SU-DHL-6 (cell line): ENCODE data around the gene SREBF1.

Source experiments
- H2AFZ ChIP-seq: fragments of 200-600 bp; sonication (generic); 2 replicates; pipeline ENCODE4 v1.6.1; 2014; ENCODE audit warnings: low read depth, mild to moderate bottlenecking, moderate library complexity, mixed read lengths, antibody characterized with exemption, low read length; ENCODE audit not compliant: severe bottlenecking
- H3F3A ChIP-seq: fragments of 200-600 bp; shearing (Covaris generic); 2 replicates; pipeline ENCODE4 v1.6.0; 2016; ENCODE audit warnings: antibody characterized with exemption, mild to moderate bottlenecking; ENCODE audit not compliant: insufficient read depth
- H3K27ac ChIP-seq: fragments of 200-600 bp; sonication (generic); 2 replicates; pipeline ENCODE4 v1.5.1; 2016; ENCODE audit warnings: low read depth, mild to moderate bottlenecking, low read length, moderate library complexity, mixed read lengths
- H3K27me3 ChIP-seq: fragments of 200-600 bp; sonication (generic), shearing (Covaris generic); 2 replicates; pipeline ENCODE4 v1.6.0; 2014; ENCODE audit warnings: mild to moderate bottlenecking, low read length
- H3K36me3 ChIP-seq: fragments of 200-600 bp; sonication (generic); 2 replicates; pipeline ENCODE4 v1.6.1; 2014; ENCODE audit warnings: mild to moderate bottlenecking, low read length, mixed read lengths
- H3K4me2 ChIP-seq: fragments of 300-600, 200-600 bp; shearing (Covaris generic), sonication (generic); 2 replicates; pipeline ENCODE4 v1.6.0; 2014; ENCODE audit warnings: low read length, low read depth, mild to moderate bottlenecking; ENCODE audit not compliant: poor library complexity, severe bottlenecking
- H3K4me3 ChIP-seq: fragments of 200-600 bp; sonication (generic); 2 replicates; pipeline ENCODE4 v1.5.1; 2014; ENCODE audit warnings: antibody characterized with exemption, low read length, mild to moderate bottlenecking, mixed read lengths; ENCODE audit not compliant: insufficient read depth, poor library complexity, severe bottlenecking
- H3K79me2 ChIP-seq: fragments of 200-600 bp; sonication (generic); 2 replicates; pipeline ENCODE4 v1.6.1; 2014; ENCODE audit warnings: mild to moderate bottlenecking, low read length, moderate library complexity; ENCODE audit not compliant: insufficient read depth
- H3K9ac ChIP-seq: fragments of 200-600 bp; sonication (generic); 2 replicates; pipeline ENCODE4 v1.7.0; 2014; ENCODE audit warnings: mild to moderate bottlenecking, low read length
- H3K9me2 ChIP-seq: fragments of 200-600 bp; sonication (generic); replicated peaks from 2 replicates; pipeline ENCODE4 v1.6.1; 2014; ENCODE audit warnings: low read length; ENCODE audit not compliant: insufficient read depth
- H3K9me3 ChIP-seq: fragments of 200-600 bp; sonication (generic); 2 replicates; pipeline ENCODE4 v1.6.1; 2014; ENCODE audit warnings: low read length, mixed read lengths; ENCODE audit not compliant: insufficient read depth
- H4K20me1 ChIP-seq: fragments of 200-600 bp; sonication (generic); 2 replicates; pipeline ENCODE4 v1.6.1; 2014; ENCODE audit warnings: low read depth, mild to moderate bottlenecking, antibody characterized with exemption, low read length, moderate library complexity, mixed read lengths
- EZH2phosphoT487 ChIP-seq: fragments of 200-600 bp; sonication (generic), shearing (Covaris generic); conservative IDR thresholded peaks from 2 replicates; pipeline ENCODE4 v1.6.1; 2018; ENCODE audit warnings: mild to moderate bottlenecking, antibody characterized with exemption, low read length, moderate library complexity, mixed read lengths
- TF ChIP-seq, protein P1 (sequence below): fragments of 200-600 bp; sonication (generic); IDR thresholded peaks from one replicate; pipeline ENCODE4 v1.5.1; 2017; ENCODE audit warnings: antibody characterized with exemption, mild to moderate bottlenecking, low read length, moderate library complexity; ENCODE audit not compliant: insufficient read depth, poor library complexity, severe bottlenecking

Gene SREBF1

DNA sequence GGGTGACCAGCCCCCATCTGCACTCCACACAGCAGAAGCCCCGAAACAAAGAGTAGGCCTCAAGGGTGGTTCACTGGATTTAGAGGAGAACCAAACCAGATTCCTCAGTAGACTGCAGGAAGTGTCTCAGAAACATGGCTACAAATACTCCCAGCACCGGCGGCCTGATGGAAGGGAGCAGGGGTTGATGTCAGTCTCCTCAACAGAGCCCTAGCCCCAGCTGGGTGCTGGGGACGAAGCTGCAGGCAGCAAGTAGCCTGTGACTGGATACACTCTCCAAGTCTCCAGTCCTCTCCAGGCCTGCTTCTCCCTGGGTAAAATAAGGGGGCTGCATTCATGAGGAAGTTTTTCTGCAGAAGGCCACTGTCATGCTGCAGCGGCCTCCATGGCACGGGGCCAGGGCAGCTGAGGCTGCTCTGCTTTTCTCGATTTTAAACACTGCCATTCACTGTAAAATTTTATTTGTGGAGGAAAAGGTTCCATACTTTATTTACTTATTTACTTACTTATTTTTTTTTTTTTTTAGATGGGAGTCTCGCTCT is 36.7 kb upstream of the SREBF1 start:
- Histone ChIP-seq H3F3A (no peaks in the 10 kb centered on the region), H3K4me3 (no peak overlapping the region), H4K20me1 (no peaks in the 10 kb centered on the region), H3K79me2 (no peaks in the 10 kb centered on the region), H3K36me3 (no peaks in the 10 kb centered on the region), H3K4me2 (no peak overlapping the region), H3K27ac (no peak overlapping the region), H3K27me3 (no peaks in the 10 kb centered on the region), H3K9ac (no peak overlapping the region), H2AFZ (no peak overlapping the region), H3K9me3 (no peaks in the 10 kb centered on the region), H3K9me2 (no peaks in the 10 kb centered on the region)
- no peak for TF ChIP-seq EZH2phosphoT487
- TF ChIP-seq, protein P1, sequence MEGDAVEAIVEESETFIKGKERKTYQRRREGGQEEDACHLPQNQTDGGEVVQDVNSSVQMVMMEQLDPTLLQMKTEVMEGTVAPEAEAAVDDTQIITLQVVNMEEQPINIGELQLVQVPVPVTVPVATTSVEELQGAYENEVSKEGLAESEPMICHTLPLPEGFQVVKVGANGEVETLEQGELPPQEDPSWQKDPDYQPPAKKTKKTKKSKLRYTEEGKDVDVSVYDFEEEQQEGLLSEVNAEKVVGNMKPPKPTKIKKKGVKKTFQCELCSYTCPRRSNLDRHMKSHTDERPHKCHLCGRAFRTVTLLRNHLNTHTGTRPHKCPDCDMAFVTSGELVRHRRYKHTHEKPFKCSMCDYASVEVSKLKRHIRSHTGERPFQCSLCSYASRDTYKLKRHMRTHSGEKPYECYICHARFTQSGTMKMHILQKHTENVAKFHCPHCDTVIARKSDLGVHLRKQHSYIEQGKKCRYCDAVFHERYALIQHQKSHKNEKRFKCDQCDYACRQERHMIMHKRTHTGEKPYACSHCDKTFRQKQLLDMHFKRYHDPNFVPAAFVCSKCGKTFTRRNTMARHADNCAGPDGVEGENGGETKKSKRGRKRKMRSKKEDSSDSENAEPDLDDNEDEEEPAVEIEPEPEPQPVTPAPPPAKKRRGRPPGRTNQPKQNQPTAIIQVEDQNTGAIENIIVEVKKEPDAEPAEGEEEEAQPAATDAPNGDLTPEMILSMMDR: no peak

DNA sequence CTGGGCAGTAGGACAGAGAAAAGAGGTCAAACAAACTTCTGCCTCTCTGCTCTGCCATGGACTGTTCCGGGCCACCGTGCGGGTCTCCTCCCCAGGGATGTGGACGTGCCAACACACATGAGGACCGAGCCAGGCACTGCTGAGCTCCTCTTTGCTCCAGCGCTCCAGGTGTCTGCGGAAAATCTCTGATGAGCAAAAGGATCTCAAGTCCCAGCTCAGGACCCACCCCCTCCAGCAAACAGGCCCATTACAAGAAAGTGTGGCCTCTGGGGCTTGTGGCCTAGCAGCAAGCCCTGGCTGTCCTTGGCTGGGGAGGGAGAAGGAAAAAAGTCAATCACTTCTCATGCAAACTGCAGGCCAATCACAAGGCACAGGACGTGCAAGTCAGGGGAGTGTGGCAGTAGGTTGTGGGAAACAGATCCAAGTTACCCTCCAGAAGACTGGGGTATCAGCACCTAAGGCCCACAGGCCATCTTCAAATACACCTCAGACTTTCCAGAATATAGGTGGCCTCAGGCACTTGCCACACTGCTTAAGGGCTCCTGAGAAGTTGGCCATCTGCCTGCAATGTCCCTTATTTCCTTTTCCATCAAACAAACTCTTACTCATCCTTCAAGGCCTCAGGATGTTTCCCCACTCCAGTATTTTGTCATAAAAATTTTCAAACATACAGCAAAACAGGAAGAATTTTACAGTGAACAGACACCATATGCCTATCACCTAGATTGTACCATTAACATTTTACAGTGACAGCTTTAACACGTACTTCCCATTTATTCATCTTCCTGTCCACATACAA is 36.0 kb upstream of the SREBF1 start:
- H3K27ac ChIP-seq: no peak overlapping the region
- H3K36me3 ChIP-seq: no peaks in the 10 kb centered on the region
- no peaks in the 10 kb centered on the region for H3K9me3 ChIP-seq
- H4K20me1 ChIP-seq: no peaks in the 10 kb centered on the region
- H3K9ac ChIP-seq: no peak overlapping the region
- no peaks in the 10 kb centered on the region for H3K79me2 ChIP-seq
- no peak overlapping the region for H3K4me2 ChIP-seq
- TF ChIP-seq, protein P1: no peak
- TF ChIP-seq EZH2phosphoT487: no peak
- no peaks in the 10 kb centered on the region for H3K27me3 ChIP-seq
- H2AFZ ChIP-seq: no peak overlapping the region
- no peaks in the 10 kb centered on the region for H3F3A ChIP-seq
- no peak overlapping the region for H3K4me3 ChIP-seq
- H3K9me2 ChIP-seq: no peaks in the 10 kb centered on the region

DNA sequence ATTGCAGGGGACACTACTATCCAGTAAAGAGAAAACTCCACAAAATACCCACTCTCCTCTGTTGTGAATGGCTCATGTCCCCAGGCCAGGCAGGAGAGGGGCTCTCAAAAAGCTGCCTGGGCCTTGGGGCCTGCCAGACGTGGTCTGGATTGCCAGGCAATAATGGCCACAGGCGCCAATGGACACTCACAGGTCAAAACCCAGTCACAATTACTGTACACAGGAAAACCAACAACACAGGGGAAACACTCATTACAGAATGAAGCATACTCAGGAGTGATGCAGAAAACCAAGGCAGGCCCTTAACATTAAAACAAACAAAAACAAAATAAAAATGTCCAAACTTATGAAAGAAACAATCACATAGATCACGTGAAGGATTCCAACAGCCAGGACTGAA is 35.1 kb upstream of the SREBF1 start:
- H3K36me3 ChIP-seq: no peaks in the 10 kb centered on the region
- no peak overlapping the region for H3K9ac ChIP-seq
- no peaks in the 10 kb centered on the region for H3F3A ChIP-seq
- no peaks in the 10 kb centered on the region for H3K79me2 ChIP-seq
- H3K9me3 ChIP-seq: no peaks in the 10 kb centered on the region
- H4K20me1 ChIP-seq: no peaks in the 10 kb centered on the region
- no peak overlapping the region for H3K4me2 ChIP-seq
- H3K27me3 ChIP-seq: no peaks in the 10 kb centered on the region
- no peak overlapping the region for H3K27ac ChIP-seq
- H2AFZ ChIP-seq: no peak overlapping the region
- no peaks in the 10 kb centered on the region for H3K9me2 ChIP-seq
- no peak overlapping the region for H3K4me3 ChIP-seq
- TF ChIP-seq, protein P1: no peak
- TF ChIP-seq EZH2phosphoT487: no peak
